SIG-M5 (cell line): ENCODE results near the gene SORCS2.

ENCODE experiments used
- DNase-seq: peaks from one replicate; lab custom pipeline; 2025; lab: John Stamatoyannopoulos, UW

SORCS2 gene

GRCh38 chr4:7244331-7244665 is 52.0 kb downstream of the SORCS2 start:
- no peak for DNase-seq

- no peak for DNase-seq
Measured at GRCh38 chr4:7244751-7245320, 52.5 kb downstream of the SORCS2 start.

DNA sequence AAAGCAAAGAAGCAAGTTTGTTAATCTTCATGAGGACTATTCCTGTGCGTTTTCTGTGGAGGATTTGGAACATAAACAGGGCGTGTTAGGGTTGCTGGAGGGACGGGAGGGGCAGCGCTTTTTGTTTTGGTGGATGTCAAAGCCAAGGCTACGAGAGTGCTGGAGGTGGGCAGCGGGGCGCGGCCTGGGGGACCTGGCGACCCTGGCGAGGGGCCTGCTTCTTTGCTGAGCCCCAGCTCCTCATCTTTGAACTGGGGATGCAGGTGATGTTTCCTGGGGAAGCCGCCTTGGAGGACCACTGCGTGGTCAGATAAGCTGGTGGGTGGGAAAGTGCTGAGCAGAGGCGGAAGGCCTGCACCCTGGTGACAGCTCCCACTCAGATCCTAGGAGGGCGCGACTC is 55.2 kb downstream of the SORCS2 start:
- no peak for DNase-seq

- DNase-seq: no peak
Measured at GRCh38 chr4:7247946-7248345, 55.6 kb downstream of the SORCS2 start.

DNA sequence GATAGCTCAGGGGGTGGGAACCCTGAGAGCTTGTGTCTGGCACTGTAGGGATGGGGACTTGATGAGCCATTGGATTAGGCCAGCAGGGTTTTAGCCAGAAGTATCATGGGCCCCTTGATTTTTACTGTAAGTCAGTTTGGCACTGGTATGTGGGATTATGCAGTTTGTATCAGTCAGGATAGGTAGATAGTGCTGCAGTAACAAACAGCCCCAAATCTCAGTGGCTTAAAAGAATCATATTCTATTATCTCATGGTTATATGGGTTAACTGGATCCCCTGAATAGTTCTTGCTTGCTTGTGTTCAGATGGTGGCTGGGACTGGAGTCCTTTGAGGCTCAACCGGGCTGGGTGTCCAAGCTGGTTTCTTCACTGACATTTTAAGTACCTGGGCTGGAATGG is 56.5 kb downstream of the SORCS2 start:
- DNase-seq: no peak

- no peak for DNase-seq
Measured at GRCh38 chr4:7251321-7251720, 59.0 kb downstream of the SORCS2 start.

DNA sequence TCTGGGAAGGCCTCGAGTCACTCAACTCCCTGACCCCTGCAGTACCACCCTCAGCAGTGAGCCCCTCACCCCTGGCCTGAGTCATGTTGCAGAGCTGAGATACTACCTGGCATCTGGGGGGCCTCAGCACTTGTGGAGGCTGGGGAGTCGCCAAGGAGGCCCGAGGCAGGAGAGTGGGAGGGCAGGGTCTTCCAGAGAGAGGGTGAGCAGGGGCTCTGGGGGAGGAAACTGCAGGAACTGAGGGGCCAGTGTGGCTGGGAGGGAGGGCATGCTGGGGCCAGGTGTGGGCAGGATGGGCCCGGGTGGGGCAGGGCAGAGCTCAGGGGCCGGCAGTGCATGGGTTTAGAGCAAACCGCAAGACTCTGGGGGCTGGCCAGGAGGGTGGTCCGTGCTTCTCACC is 59.7 kb downstream of the SORCS2 start:
- no peak for DNase-seq

- no peak for DNase-seq
Measured at GRCh38 chr4:7252510-7253340, 60.4 kb downstream of the SORCS2 start.

DNA sequence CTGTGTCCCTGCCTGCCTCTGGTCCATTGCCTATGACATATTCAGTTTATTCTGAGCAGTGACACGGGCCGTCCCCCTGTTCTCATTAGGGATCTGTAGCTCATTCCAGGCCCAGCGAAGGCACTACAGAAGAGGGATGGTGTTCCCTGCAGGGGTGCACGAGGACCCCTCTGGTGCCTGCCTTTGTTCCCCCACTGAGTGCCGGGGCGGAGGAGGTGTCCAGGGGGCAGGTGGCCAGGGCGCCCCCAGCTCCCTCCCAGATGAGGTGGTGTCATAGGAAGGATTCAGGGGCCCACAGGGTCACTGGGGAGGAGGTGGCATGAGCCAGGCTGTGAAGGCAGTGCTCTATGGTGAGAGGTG is 61.0 kb downstream of the SORCS2 start:
- DNase-seq: no peak

DNA sequence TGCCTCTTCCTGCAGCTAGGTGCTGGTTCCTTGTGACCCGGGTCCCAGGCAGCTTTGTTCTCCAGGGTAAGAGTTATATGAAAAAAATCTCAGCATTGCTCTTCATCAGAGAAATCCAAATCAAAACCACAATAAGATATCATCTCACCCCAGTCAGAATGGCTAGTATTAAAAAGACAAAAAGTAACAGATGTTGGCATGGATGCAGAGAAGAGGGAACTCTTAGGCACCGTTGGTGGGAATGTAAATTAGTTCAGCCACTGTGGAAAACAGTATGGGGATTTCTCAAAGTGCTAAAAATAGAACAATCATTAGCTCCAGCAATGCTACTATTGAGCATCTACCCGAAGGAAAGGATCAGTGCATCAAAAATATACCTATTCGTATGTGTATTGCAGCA is 61.5 kb downstream of the SORCS2 start:
- DNase-seq: no peak

DNA sequence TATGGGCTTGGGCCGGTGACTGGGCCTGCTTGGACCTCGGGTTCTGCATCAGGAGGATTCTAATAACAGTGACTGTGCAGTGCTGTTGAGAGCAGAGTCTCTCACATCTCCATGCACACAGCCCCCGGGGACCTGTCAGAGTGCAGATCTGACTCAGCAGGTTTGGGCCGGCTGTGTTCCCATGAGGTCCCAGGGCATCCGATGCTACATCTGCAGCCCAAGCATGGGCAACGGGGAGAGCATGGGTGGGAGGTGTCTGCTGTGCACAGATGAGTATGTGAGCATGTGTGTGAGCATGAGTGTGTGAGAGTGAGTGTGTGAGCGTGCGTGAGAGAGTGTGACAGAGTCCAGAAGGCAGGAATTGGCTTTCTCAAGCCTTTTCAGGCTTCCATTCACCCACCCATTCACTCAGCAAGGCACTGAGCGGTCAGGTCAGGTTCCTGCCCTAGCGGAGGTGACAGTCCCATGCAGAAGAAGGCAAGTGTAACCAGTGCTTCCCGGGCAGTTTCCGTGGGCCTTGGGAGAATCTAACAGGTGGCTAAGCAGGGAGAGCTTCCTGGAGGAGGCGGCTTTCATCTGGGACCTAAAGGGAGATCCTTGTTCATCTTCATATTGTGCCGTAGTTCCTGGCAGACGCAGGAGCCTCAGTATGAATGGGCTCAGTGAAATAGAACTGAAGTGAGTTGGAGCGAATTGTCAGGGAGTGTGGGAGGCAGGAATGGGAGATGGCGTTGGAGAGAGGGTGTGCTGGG is 62.6 kb downstream of the SORCS2 start:
- no peak for DNase-seq

DNA sequence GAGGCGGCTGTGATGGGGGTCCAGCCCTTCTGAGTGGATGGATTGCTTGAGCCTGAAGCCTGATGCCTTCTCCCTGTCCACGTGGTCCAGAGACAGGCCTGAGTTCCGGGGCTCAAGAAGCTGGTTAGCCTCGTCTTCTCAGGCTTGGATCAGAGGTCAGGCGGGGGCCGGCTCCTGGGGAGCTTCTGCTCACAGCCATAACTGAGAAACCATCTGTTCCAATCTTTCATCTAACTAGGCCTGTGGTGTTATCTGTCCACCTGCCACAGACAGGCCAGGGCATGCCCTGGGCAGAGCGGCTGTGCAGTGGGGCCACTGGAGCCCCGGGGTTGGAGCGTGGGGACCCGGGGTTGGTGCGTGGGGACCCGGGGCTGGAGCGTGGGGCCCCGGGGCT is 63.1 kb downstream of the SORCS2 start:
- no peak for DNase-seq

DNA sequence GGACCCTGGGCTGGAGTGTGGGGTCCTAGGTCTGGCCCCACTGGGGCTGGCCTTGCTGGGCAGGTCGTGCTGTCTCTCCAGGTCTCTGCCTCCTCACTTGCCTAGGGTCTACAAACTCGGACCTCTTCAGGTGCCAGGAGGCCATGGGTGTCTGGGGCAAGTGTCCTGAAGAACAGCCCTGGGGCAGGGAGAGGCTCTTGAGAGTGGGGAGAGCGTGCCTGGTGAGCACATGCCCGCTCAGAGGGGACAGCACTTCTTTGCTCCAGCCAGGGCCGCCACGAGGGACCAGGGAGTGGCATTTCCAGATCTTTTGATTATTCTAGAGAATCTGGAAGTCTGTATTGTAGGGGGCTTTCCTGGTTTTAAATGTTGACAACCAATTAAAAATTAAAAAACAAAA is 63.7 kb downstream of the SORCS2 start:
- DNase-seq: no peak

DNA sequence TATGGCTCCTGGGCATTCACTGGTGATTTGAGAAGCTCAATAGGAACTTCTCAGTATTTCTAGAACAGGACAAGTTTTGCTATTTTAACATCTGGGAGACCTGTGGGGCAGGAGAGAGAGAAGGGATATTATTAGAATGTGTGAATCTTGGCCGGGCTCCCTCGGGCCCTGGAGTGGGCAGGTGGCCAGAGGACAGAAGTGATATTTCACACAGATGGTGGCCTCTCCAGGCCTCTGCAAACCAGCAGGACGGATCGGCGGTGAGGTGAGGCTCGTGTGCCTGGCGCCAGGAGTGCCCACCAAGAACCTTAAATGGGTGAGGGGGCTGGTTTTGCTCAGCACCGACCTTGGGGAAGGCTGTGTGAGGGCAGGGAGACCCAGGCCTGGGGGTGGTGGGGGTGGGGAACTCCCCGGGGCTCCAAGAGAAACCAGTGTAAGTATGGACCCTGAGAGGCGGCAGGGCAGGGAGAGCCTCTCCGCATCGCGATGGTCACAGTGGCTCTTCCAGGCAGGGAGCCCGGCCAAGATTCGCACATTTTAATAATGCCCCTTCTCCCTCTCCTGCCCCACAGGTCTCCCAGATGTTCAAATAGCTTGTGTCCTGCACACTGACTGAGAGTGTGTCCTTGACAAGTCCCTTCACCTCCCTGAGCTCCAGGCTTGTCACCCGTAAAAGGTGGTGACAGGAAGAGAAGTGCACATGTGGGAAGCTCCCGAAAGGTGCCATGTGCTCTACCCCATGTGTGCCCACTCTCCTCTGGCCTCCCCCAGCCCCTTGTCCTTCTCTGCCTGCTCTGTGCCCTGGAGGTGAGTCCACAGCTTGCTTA is 64.9 kb downstream of the SORCS2 start:
- no peak for DNase-seq

- no peak for DNase-seq
Measured at GRCh38 chr4:7259039-7259438, 66.7 kb downstream of the SORCS2 start.

GRCh38 chr4:7260569-7260968 is 68.2 kb downstream of the SORCS2 start:
- DNase-seq: no peak

- no peak for DNase-seq
Measured at GRCh38 chr4:7261087-7261486, 68.7 kb downstream of the SORCS2 start.

- DNase-seq: no peak
Measured at GRCh38 chr4:7261536-7261935, 69.2 kb downstream of the SORCS2 start.

- DNase-seq: no peak
Measured at GRCh38 chr4:7262134-7262533, 69.8 kb downstream of the SORCS2 start.

- DNase-seq: no peak
Measured at GRCh38 chr4:7263166-7263565, 70.8 kb downstream of the SORCS2 start.

GRCh38 chr4:7264694-7265093 is 72.4 kb downstream of the SORCS2 start:
- DNase-seq: no peak

- no peak for DNase-seq
Measured at GRCh38 chr4:7266525-7267292, 74.4 kb downstream of the SORCS2 start.
